HCT116 (cell line): ENCODE measurements around the gene EPC1. TPM values are rescaled to one million over a fixed set of nuclear protein-coding genes. Genes with fewer than 3 reads are reported as not detected.

Experiments
- ATAC-seq: fragments of 200-7000 bp; cut with Tn5 transposase; 2 replicates; pipeline ENCODE4 v1.9.1; 2020; ENCODE audit warnings: mild to moderate bottlenecking, moderate library complexity
- BruUV-seq: library from RNA; stranded (reverse); fragments of 400-500 nt; replicated peaks from 2 replicates; lab custom pipeline; 2021; lab: Mats Ljungman, UMichigan
- CTCF ChIA-PET: fragments of 300-600 bp; sonication (Branson Sonifier 250); formaldehyde crosslinking; loops from one replicate; lab custom pipeline; 2021; ENCODE audit warnings: antibody characterized with exemption; lab: Charles Lee
- POLR2A ChIA-PET: fragments of 300-600, 350-600 bp; sonication (Branson Sonifier 250); formaldehyde crosslinking; loops from one replicate; lab custom pipeline; 2021; ENCODE audit warnings: antibody characterized with exemption; lab: Charles Lee
- RAD21 ChIA-PET, 2 experiments: fragments of 300-600 bp; sonication (Branson Sonifier 250); formaldehyde crosslinking; loops; one replicate each; lab custom pipeline; 2023; ENCODE audit warnings: low total read pairs in 2 of 2; ENCODE audit not compliant: uncharacterized antibody in 2 of 2, unreplicated experiment in 2 of 2, low non-redundant PET in 1 of 2; lab: Charles Lee
- DNase-seq: peaks from one replicate; pipeline ENCODE4 v3.0.0-alpha.2; 2010; ENCODE audit warnings: low read depth, low spot score
- H2AFZ ChIP-seq: fragments of 200-600 bp; shearing (Covaris generic), sonication (generic); 2 replicates; pipeline ENCODE4 v1.6.1; 2017; ENCODE audit warnings: low read depth, mixed run types, mixed read lengths, antibody characterized with exemption, low read length; ENCODE audit not compliant: poor library complexity, severe bottlenecking
- H3K27ac ChIP-seq: 2 replicates; pipeline ENCODE4 v1.5.1; 2012; ENCODE audit warnings: low read depth, low read length
- H3K27me3 ChIP-seq: fragments of 200-600 bp; sonication (generic); 2 replicates; pipeline ENCODE4 v1.6.1; 2016; ENCODE audit warnings: mixed run types, low read length, mixed read lengths; ENCODE audit not compliant: insufficient read depth
- H3K36me3 ChIP-seq, 2 experiments: fragments of 200-500 bp in 1 of 2; fragments of 200-600 bp in 1 of 2; sonication (Bioruptor generic) in 1 of 2; sonication (generic) in 1 of 2; 2 replicates each; pipeline versions ENCODE4 v1.5.1 to v1.6.1; 2014 to 2016; ENCODE audit warnings: low read length in 2 of 2, inconsistent platforms in 1 of 2, mixed read lengths in 1 of 2, mixed run types in 1 of 2; ENCODE audit not compliant: insufficient read depth in 2 of 2, control insufficient read depth in 1 of 2
- H3K4me1 ChIP-seq, 2 experiments: fragments of 200-600 bp in 1 of 2; sonication (generic) in 1 of 2; 2 replicates each; pipeline versions ENCODE4 v1.5.1 to v1.6.1; 2012 to 2017; ENCODE audit warnings: low read length in 2 of 2, inconsistent platforms in 1 of 2, mild to moderate bottlenecking in 1 of 2, mixed read lengths in 1 of 2, mixed run types in 1 of 2, moderate library complexity in 1 of 2; ENCODE audit not compliant: insufficient read depth in 2 of 2, control insufficient read depth in 1 of 2
- H3K4me2 ChIP-seq: fragments of 200-600 bp; sonication (generic); 2 replicates; pipeline ENCODE4 v1.6.1; 2017; ENCODE audit warnings: mixed run types, low read length, mixed read lengths
- H3K4me3 ChIP-seq, 2 experiments: fragments of 200-600 bp in 1 of 2; sonication (generic) in 1 of 2; replicated peaks in 1 of 2; 2 replicates each; pipeline ENCODE4 v1.5.1; 2011 to 2016; ENCODE audit warnings: low read length in 2 of 2, control low read depth in 1 of 2, low read depth in 1 of 2, mild to moderate bottlenecking in 1 of 2, mixed read lengths in 1 of 2, mixed run types in 1 of 2
- H3K79me2 ChIP-seq: fragments of 200-600 bp; sonication (generic); 2 replicates; pipeline ENCODE4 v1.6.1; 2017; ENCODE audit warnings: mild to moderate bottlenecking, mixed run types, low read length, moderate library complexity, mixed read lengths; ENCODE audit not compliant: insufficient read depth
- H3K9ac ChIP-seq: fragments of 200-600 bp; sonication (generic); 2 replicates; pipeline ENCODE4 v1.6.1; 2016; ENCODE audit warnings: low read length, mixed read lengths
- H3K9me2 ChIP-seq: fragments of 200-600 bp; sonication (generic), shearing (Covaris generic); 2 replicates; pipeline ENCODE4 v1.6.1; 2017; ENCODE audit warnings: mixed run types, mild to moderate bottlenecking, moderate library complexity; ENCODE audit not compliant: insufficient read depth
- H3K9me3 ChIP-seq, 2 experiments: fragments of 200-500 bp in 1 of 2; fragments of 200-600 bp in 1 of 2; sonication (Bioruptor generic) in 1 of 2; sonication (generic) in 1 of 2; 2 replicates each; pipeline ENCODE4 v1.6.1; 2014 to 2017; ENCODE audit warnings: low read length in 2 of 2, mixed read lengths in 2 of 2, inconsistent platforms in 1 of 2, low read depth in 1 of 2, mild to moderate bottlenecking in 1 of 2, mixed run types in 1 of 2, moderate library complexity in 1 of 2; ENCODE audit not compliant: control insufficient read depth in 1 of 2, insufficient read depth in 1 of 2
- H4K20me1 ChIP-seq: fragments of 200-600 bp; sonication (generic), shearing (Covaris generic); 2 replicates; pipeline ENCODE4 v1.6.1; 2017; ENCODE audit warnings: mixed run types, mild to moderate bottlenecking, moderate library complexity; ENCODE audit not compliant: insufficient read depth
- ATF3 ChIP-seq: IDR thresholded peaks from 2 replicates; pipeline ENCODE4 v1.6.1; 2012
- CBX3 ChIP-seq: IDR thresholded peaks from 2 replicates; pipeline ENCODE4 v1.6.1; 2012; ENCODE audit warnings: low read depth
- CEBPB ChIP-seq: IDR thresholded peaks from 2 replicates; pipeline ENCODE4 v1.6.1; 2012; ENCODE audit warnings: low read depth
- CTCF ChIP-seq, 3 experiments: fragments of 200-600 bp in 1 of 3; sonication (generic) in 1 of 3; IDR thresholded peaks in 2 of 3; conservative IDR thresholded peaks in 1 of 3; 2 replicates each; pipeline ENCODE4 v1.5.1; 2012 to 2017; ENCODE audit warnings: low read depth in 2 of 3, low read length in 2 of 3, antibody characterized with exemption in 1 of 3, borderline replicate concordance in 1 of 3, control low read depth in 1 of 3, mild to moderate bottlenecking in 1 of 3, mixed read lengths in 1 of 3, mixed run types in 1 of 3, moderate library complexity in 1 of 3; ENCODE audit not compliant: insufficient read depth in 1 of 3
- EGR1 ChIP-seq: IDR thresholded peaks from 2 replicates; pipeline ENCODE4 v1.6.1; 2012; ENCODE audit warnings: low read depth
- ELF1 ChIP-seq: IDR thresholded peaks from 2 replicates; pipeline ENCODE4 v1.6.1; 2012; ENCODE audit warnings: low read depth, borderline replicate concordance
- EZH2 ChIP-seq: fragments of 200-600 bp; sonication (generic); IDR thresholded peaks from 2 replicates; pipeline ENCODE4 v1.6.1; 2017; ENCODE audit warnings: antibody characterized with exemption, mixed run types
- EZH2phosphoT487 ChIP-seq: fragments of 200-600 bp; IDR thresholded peaks from 2 replicates; pipeline ENCODE4 v1.6.1; 2018; ENCODE audit warnings: antibody characterized with exemption, borderline replicate concordance
- FOSL1 ChIP-seq: IDR thresholded peaks from 2 replicates; pipeline ENCODE4 v1.6.1; 2012; ENCODE audit warnings: low read depth
- MAX ChIP-seq: IDR thresholded peaks from 2 replicates; pipeline ENCODE4 v1.6.1; 2012
- POLR2A ChIP-seq: IDR thresholded peaks from 2 replicates; pipeline ENCODE4 v1.7.0; 2011; ENCODE audit warnings: borderline replicate concordance; ENCODE audit not compliant: insufficient read depth, insufficient read length; ENCODE audit errors: extremely low read depth
- POLR2AphosphoS5 ChIP-seq: IDR thresholded peaks from 2 replicates; pipeline ENCODE4 v1.6.1; 2011; ENCODE audit warnings: mild to moderate bottlenecking, low read depth, low read length, moderate library complexity
- RAD21 ChIP-seq: IDR thresholded peaks from 2 replicates; pipeline ENCODE4 v1.6.1; 2012; ENCODE audit warnings: low read depth, mild to moderate bottlenecking
- REST ChIP-seq: IDR thresholded peaks from 2 replicates; pipeline ENCODE4 v1.6.1; 2012; ENCODE audit warnings: low read depth
- SIN3A ChIP-seq: IDR thresholded peaks from 2 replicates; pipeline ENCODE4 v1.6.1; 2012; ENCODE audit warnings: low read depth
- SRF ChIP-seq: IDR thresholded peaks from 2 replicates; pipeline ENCODE4 v1.6.1; 2012; ENCODE audit warnings: low read depth
- TCF7L2 ChIP-seq: IDR thresholded peaks from 2 replicates; pipeline ENCODE4 v1.7.0; 2011; ENCODE audit warnings: borderline replicate concordance, inconsistent platforms; ENCODE audit not compliant: insufficient read depth, insufficient read length; ENCODE audit errors: extremely low read depth
- ZBTB33 ChIP-seq: IDR thresholded peaks from 2 replicates; pipeline ENCODE4 v1.6.1; 2011; ENCODE audit warnings: mild to moderate bottlenecking, low read length, moderate library complexity; ENCODE audit not compliant: insufficient replicate concordance; ENCODE audit errors: extremely low read depth
- ZFX ChIP-seq: fragments of 450-650 bp; IDR thresholded peaks from 2 replicates; pipeline ENCODE4 v1.6.1; 2017
- ZNF274 ChIP-seq: fragments of 200-500 bp; sonication (Bioruptor generic); IDR thresholded peaks from 2 replicates; pipeline ENCODE4 v1.6.1; 2014; ENCODE audit warnings: mild to moderate bottlenecking, low read depth, low read length, inconsistent platforms
- intact Hi-C: fragments of 100-400 bp; cut with micrococcal nuclease; formaldehyde crosslinking; loops from 2 replicates; pipeline ENCODE4 v1.10.0; 2022
- total RNA-seq: library from RNA; stranded (reverse); gene quantifications from one replicate; pipeline ENCODE4 v1.2.1, GENCODE V29; 2021; ENCODE audit not compliant: unreplicated experiment

EPC1 gene
- total RNA-seq, 1 experiment from 2014 or later: 20.1 TPM

GRCh38 chr10:32308027-32308603, 38.8 kb downstream of the EPC1 start:
- intact Hi-C loops: no loop called here
- Histone ChIP-seq H2AFZ (no peak overlapping the region), H3K9me3 (no peaks in the 10 kb centered on the region), H3K79me2 (peaks cover 87% of the 10 kb centered on the region), H3K4me3 (no peak overlapping the region), H3K9me2 (no peaks in the 10 kb centered on the region), H3K27ac (no peak overlapping the region), H3K36me3 (peaks cover 3 to 11% of the 10 kb centered on the region in 2 experiments; a peak in 3 of 4 replicates), H3K27me3 (no peaks in the 10 kb centered on the region), H4K20me1 (no peaks in the 10 kb centered on the region; the same call in 1 of the 2 replicates), H3K4me1 (no peaks in the 10 kb centered on the region), H3K4me2 (no peak overlapping the region), H3K9ac (no peak overlapping the region)
- no TSS peak for BruUV-seq
- TF ChIP-seq CEBPB (no peak), TCF7L2 (no peak), CTCF (IDR thresholded peaks at IDR 0.05 in 2 of 3, conservative IDR thresholded peaks at IDR 0.05 in 1 of 3; ENCODE audit: borderline replicate concordance in 1 of 3, insufficient read depth in 1 of 3, low read depth in 2 of 3, low read length in 2 of 3) (no peak), MAX (no peak), EZH2 (no peak), POLR2AphosphoS5 (no peak), ZNF274 (no peak), ZFX (no peak), SRF (no peak), POLR2A (no peak), CBX3 (no peak), FOSL1 (no peak), ELF1 (no peak), RAD21 (no peak), SIN3A (no peak), ATF3 (no peak), ZBTB33 (no peak), REST (no peak), EGR1 (no peak), EZH2phosphoT487 (no peak)
- ChIA-PET POLR2A (no interaction called here), CTCF (no interaction called here), RAD21 (no interaction called here)
- ATAC-seq (no peak), DNase-seq (no peak)
